EH (cell line): ENCODE measurements around the gene SMIM30.

Experiments used
- DNase-seq: peaks from one replicate; pipeline ENCODE4 v3.0.0-alpha.2; 2015; ENCODE audit warnings: low read depth

The SMIM30 gene

DNA sequence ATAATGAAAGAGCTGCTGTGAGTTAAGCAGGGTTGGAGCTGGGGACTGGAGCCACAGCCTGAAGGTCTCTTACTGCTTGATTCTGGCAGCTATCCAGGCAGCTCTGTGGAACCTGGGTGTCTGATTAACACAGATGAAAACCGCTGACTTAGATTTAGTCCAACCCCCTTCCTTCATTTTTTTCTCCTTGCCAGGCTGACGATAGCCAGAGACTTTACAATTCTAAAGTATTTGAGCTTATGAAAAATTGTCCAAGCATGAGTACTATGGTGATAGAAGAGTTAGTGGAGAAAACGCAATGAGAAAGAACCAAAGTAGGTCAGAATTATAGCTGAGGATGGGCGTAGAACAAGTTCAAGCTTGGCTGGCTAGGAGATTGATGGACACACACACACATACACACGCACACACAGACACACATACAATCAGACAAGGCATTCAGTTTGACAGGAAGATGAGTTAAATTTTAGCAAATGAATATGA is 18.2 kb downstream of the SMIM30 start:
- DNase-seq, result peak; percentile 24

DNA sequence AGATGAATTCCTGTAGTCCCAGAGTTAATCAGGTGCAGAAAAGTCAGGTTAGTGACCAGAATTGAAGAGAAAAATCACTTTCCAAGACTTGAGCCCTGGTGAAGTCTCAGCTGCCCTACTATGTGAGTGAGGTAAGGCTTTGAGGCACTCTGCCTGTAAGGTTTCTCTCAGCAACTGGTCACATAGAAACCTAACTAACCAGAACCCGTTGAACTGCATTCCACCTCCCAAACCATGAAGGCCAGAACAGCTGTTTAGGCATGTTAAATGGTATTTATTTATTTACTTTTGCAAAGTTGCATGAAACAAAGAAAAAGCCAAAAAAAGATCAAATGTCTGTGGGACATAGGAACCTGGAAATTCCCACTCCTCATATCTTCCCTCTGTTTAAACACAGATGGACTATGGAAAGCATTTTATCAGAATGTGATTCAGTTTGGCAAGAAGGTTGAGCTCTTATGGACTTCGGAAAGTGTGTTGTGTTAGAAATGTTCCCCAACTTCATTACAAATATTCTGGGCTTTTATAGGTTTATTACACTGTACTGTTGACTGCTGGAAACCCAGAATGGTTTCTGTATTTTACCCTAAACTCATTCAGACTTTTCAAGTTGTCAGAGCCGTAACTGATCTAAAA is 19.0 kb downstream of the SMIM30 start:
- DNase-seq, result no peak

DNA sequence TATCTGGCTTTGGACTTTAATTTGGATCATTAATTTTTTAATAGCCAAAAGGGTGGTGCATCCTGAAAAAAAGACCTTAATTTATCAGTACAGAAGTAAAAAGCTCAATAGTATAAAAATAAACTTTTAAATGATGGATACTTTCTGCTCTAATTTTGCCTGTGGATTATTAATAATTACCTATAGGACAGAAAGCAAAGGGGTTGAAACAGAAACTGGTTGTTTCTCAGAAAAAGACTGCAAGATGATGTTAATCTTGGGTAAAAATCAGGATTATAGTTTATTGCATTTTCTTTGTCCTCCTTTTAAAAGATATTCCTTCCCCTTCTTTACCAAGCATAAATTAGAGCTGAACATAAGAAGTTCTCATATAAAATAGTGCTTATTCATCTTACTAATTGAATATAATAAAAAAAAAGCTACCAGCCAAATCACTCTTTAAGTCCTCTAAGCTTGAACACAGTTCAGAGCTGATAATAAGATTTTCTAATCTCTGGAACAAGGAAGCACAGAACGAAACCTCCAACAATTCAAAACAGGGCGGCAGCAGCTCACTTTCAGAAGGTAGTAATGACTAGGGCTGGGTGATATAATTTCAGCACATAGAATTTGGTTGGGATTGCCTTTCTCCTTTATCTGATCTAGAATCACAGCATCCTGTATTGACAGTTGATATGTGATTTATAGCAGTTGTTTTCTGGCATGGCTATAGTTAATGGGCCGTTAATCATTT is 23.7 kb downstream of the SMIM30 start:
- no peak for DNase-seq

DNA sequence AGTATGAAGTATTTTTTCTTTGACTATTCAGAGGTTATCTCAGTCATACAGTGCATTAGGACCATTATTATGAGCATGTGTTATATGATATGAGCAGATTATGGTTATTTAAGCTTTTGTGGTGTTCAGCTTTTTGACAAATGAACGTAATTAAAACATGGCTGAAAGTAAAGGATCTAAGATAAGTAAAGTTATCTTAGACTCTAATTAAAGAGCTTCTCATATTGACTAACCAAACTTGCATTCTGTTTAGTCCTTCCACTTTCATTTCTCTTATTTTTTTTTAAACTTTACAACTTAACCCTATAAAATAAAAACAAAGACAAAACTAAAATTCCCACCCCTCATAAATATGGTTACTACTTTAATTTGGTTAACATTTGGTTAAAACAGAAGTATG is 24.8 kb downstream of the SMIM30 start:
- DNase-seq, result no peak

DNA sequence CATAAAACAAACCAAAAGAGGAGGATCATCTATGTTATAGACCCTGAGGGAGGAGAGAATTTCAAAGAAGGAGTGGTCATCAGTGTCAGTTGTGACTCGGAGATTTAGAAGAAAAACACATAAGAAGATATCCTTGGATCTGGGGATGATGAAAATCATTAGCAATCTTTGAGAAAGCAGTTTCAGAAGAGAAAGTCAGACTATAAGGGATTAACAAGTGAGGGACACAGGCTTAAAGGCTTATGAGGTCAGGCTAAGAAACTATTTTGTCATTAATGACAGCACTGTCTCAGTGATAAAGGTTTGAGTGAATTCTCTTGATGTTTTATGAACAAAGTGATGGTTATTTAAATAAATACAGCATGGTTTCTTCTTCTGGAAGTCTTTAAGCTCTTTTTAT is 25.6 kb downstream of the SMIM30 start:
- no peak for DNase-seq

DNA sequence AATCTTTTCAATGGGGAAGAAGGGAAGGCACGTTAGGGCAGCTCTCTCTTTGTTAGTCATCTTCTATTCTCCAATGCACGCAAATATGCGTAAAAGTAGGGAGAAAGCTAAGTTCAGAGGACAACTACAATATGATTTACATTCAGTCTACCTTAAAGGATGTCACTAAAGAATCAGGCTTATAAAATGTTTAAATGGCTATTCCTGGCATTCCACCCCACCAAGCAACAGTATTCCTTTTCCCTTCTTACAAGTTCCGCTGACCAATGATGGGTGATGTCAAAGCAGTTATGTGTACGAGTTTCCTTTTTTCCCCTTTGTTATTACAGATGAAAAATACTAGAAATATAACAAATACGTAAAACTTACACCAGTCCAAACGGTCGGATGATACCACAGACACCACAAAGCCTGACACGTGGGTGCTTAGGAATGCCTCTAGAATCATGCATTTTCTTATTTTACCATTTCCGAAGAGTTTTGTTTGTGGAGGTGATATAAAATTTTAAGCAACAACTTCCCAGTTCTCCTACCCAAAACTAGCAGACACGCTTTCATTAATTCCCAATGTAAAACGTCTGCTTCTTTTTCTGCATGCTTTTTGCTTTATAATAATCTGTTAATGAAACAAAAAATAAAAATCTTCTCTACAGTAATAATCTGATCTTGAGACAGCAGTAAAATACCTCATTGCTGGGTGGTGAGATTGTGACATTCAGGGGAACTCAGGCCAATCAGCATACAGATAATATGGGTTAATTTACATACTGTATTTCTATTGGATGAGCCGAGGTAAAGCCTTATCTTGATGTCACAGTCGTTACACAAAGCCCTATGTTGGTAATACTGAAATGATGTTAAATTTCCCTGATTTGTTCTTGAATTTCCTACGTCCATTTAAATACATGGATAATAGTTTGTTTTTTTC is 31.0 kb downstream of the SMIM30 start:
- peak; percentile 93 for DNase-seq

DNA sequence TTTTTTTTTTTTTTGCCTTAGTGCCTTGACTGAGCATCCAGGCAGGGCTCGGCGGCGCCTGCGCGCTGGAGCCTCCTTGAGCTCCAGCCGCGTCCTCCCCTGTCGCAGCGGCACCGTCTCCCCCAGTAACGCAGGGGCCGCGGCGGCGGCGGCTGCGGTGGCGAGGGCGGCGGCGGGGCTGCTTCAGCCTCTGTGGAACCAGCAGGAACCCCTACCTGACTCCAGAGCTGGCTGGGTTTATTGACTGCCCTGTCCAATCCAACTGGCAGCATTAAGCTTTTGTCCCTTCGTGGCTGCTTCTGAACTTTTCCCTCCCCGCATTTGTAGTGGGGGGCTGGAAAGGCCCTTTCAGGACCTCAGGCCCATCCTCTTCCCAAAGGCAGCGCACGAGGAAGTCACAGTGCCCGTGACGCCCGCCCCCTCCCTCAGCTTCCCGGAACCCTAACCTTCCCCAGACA is 31.9 kb downstream of the SMIM30 start, which contains the start of gene GPR85:
Gene GPR85 (minus strand): TSS at position 397 of the 458 bp plus-strand sequence. CDS start 2,106 bp downstream, outside the sequence.
- peak; percentile 85 for DNase-seq

DNA sequence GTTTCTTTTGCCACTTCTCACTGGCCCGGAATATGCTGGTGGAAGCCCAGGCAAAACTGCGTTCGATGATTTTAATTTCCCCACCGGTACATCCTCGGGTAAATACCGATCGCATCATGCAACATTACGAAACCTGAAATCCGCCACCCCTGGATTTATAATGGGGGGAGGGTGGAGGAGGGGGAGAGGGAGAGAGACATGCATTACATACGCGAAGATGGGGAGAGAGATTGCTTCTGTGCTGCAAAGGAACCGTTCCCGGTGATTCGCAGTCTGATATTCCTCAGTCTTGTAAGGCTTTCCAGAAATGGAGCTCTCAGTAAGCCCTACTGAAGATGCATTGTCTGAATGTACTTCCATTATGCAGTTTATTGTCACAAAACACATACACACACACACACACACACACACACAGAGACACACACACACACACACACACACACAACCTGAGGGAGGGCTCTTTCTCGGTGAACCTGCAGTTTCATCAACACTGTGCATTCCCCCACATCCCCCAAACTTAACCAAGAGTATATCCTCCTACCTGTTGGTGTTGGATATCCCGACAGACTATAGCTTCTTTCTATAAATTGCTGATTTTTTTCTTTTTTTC is 32.5 kb downstream of the SMIM30 start:
- peak; percentile 22 for DNase-seq

DNA sequence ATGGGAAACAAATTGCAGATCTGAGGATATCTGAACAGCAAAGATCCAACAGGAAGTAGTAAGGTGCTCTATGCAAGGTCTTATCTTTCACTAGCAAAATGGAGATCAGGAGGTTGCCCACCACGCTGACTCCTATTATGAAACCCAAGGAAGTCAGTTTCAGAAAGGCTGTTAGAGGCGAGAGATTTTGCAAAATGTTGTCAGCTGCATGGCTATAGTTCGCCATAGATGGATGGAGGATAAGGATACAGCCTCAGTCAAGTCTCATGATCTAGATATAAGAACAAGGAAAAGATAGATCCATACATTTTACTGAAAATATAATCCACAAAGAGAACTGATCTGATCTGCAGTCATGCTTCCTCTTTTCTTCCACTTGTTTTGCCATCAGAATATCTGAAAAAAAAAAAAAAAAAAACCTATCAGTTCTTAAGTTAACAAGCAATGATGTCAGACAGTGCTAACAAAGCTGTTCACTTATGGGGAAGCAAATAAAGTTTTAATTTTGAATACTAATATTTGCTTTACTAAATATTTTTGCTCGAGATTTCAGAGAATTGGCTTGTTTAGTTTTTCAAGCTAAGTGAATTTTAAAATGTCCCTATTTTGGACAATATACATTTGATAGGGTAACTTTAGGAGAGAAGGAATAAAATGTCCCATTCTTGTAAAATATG is 33.7 kb downstream of the SMIM30 start:
- no peak for DNase-seq

DNA sequence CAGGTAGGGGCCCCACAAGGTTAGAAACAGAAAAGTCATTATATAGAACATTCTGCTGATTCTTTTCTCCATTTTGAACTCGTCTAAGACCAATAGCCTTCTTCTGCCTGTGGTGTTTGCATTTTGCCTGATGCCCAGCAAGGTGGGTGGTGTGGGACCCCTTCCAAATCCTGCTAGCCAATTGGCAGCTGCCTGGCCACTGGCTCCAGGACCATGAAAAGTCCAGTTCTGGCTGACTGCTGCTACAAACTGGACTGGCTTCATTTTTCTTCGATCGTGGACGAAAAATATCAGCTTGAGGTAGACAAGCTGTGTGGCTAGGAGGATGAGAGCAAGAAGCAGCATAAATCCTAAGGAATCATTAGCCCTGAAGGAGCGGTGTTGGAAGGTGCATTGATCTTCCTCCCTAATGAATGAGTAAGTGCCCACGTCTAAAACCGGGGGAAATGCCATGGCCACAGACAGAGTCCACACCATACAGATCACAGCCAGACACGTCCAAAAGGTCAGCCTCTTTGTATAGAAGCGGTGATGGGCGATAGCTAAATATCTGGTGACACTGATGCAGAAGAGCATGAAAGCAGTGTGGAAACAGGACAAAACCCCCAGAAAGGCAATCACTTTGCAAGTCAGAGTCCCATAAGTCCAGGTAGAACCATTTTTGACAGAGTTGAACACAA is 34.4 kb downstream of the SMIM30 start:
- no peak for DNase-seq

DNA sequence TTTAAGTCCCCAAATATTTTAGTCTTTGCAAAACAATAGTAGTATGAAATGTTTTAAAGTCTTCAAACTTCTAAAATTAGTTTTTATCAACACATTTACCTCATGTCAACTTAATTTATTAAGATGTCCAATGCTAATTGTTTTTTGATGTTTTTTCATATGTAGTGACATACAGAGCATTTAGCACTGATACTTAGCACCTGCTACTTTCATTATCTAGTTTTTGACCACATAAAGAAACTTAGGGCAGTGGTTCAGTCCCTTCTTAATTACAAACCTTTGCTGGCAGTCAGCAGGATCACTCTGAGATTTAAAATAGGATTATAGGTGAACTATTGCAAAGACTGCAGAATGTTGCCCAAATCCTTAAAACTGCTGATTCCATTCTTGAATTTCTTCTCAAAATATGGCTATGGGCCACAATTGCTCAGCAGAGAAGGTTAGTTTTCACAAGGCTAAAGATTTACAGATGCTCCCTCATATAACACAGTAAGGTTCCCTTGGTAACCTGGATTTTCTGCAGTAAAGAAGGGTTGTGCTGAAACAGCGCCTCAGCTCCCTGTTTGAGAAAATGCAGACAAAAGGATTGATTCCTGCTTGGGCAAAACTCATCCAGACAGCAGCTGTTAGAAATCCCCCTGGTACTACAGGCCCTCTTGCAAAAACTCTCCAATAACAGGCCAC is 35.1 kb downstream of the SMIM30 start:
- no peak for DNase-seq

DNA sequence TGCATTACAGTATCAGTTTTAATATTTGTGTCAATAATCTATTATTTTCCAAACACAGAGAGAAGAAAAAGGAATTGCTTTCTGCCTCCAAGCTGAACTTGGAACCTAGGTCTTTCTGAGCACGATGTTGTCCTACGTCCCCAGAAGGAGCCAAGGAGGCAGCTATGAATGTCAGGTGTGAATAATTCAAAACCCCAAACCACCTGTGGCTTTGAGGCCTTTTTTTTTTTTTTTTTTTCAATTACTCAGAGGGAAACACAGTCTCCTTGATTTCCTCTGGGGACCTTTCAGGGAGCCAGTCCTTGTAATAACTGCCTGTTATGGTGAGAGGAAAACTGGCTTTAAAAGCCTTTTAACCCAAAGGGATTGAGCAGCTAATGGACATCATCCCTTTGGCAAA is 40.0 kb downstream of the SMIM30 start:
- DNase-seq, result no peak

DNA sequence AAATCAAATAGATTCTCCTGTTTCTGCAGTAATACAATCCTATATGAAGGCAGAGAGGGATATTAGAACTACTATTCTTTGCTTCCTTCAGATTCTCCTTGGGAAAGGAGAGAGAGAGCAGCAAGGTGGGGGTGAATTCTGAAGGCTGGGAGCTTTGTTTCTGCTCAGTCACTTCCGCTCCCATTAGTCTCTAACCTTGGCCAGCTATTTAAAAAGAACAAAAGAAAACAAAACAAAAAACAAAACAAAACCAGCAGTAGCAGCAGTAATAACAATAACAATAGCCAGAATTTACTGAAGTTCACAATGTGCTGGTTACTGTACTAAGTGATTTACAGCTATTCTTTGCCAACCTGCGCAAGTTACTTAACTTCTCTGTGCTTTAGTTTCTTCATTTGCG is 41.7 kb downstream of the SMIM30 start:
- DNase-seq, result no peak

DNA sequence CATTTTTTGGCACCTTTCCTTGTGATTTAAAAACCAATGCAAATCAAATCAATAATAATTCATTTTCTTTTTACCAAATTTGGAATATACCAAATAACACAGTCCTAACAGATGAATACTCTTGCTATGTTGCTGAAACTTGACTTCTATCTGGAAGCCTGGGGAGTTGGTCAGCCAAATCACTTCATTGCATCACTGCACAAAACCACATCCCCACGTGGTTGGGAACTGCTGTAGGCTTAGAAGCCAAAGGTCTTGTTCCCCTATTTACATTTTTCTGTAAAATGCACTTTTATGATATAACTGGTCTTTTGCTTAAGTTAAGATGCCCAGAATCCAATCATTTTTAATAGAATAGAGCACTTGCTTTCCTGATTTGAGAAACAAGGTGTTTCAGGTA is 46.9 kb downstream of the SMIM30 start:
- DNase-seq, result peak; percentile 15
